NCI-H146 treated with DMSO at 0.1 percent for 48 hours (cell line): ENCODE results near the gene NSMCE3.

Source experiments
- DNase-seq: peaks from one replicate; lab custom pipeline; 2025; ENCODE audit not compliant: unreplicated experiment; lab: John Stamatoyannopoulos, UW

The NSMCE3 gene

GRCh38 chr15:29222129-29222853 lies 47.3 kb downstream of the NSMCE3 start:
- DNase-seq = no peak

- no peak for DNase-seq
Measured at GRCh38 chr15:29220852-29221251, 48.8 kb downstream of the NSMCE3 start.

- no peak for DNase-seq
Measured at GRCh38 chr15:29216955-29217354, 52.7 kb downstream of the NSMCE3 start.
